SK-N-SH (cell line): ENCODE results near the gene ENOX2. TPM values are rescaled to one million over a fixed set of nuclear protein-coding genes. Genes with fewer than 3 reads are reported as not detected.

Experiments used
- CTCF ChIA-PET: fragments of 300-600, 350-600 bp; formaldehyde crosslinking; extraction: SDS; loops from one replicate; lab custom pipeline; 2021; lab: Yijun Ruan, JAX
- POLR2A ChIA-PET: fragments of 350-600 bp; sonication (Branson Sonifier 250); formaldehyde crosslinking; extraction: SDS; loops from one replicate; lab custom pipeline; 2020; ENCODE audit warnings: antibody characterized with exemption, inconsistent platforms; lab: Yijun Ruan, JAX
- DNase-seq: peaks from one replicate; pipeline ENCODE4 v3.0.0; 2012
- H2AFZ ChIP-seq: fragments of 200-600 bp; sonication (generic); 2 replicates; pipeline ENCODE4 v1.8.1; 2016; ENCODE audit warnings: antibody characterized with exemption, mild to moderate bottlenecking, low read depth
- H3F3A ChIP-seq: fragments of 200-600 bp; sonication (generic); replicated peaks from 2 replicates; pipeline ENCODE3; 2016; ENCODE audit warnings: antibody characterized with exemption, mild to moderate bottlenecking; ENCODE audit not compliant: insufficient read depth
- H3K27ac ChIP-seq, 2 experiments: fragments of 200-500 bp in 1 of 2; fragments of 200-600 bp in 1 of 2; sonication (Bioruptor generic) in 1 of 2; sonication (generic), shearing (Covaris generic) in 1 of 2; 2 replicates each; pipeline versions ENCODE4 v1.5.1 to v1.6.1; 2014 to 2016; ENCODE audit warnings: low read depth in 2 of 2, inconsistent platforms in 1 of 2, low read length in 1 of 2, mild to moderate bottlenecking in 1 of 2, mixed read lengths in 1 of 2
- H3K27me3 ChIP-seq: fragments of 200-600 bp; sonication (generic), shearing (Covaris generic); 2 replicates; pipeline ENCODE4 v1.6.1; 2016; ENCODE audit warnings: mixed run types; ENCODE audit not compliant: insufficient read depth
- H3K36me3 ChIP-seq, 2 experiments: fragments of 200-500 bp in 1 of 2; fragments of 200-600 bp in 1 of 2; sonication (Bioruptor generic) in 1 of 2; sonication (generic) in 1 of 2; replicated peaks in 1 of 2; 2 replicates each; pipeline versions ENCODE3 to v1.5.1; 2014 to 2016; ENCODE audit warnings: low read length in 1 of 2, mild to moderate bottlenecking in 1 of 2; ENCODE audit not compliant: insufficient read depth in 2 of 2, control insufficient read depth in 1 of 2
- H3K4me1 ChIP-seq, 2 experiments: fragments of 200-500 bp in 1 of 2; fragments of 200-600 bp in 1 of 2; sonication (Bioruptor generic) in 1 of 2; sonication (generic), shearing (Covaris generic) in 1 of 2; 2 replicates each; pipeline versions ENCODE4 v1.5.1 to v1.6.1; 2014 to 2016; ENCODE audit warnings: low read depth in 1 of 2, low read length in 1 of 2, mixed run types in 1 of 2; ENCODE audit not compliant: insufficient read depth in 2 of 2, control insufficient read depth in 1 of 2
- H3K4me2 ChIP-seq: fragments of 200-600 bp; sonication (generic), shearing (Covaris generic); 2 replicates; pipeline ENCODE4 v1.6.1; 2017; ENCODE audit warnings: mixed run types
- H3K4me3 ChIP-seq, 2 experiments: fragments of 200-500 bp in 1 of 2; fragments of 200-600 bp in 1 of 2; sonication (Bioruptor generic) in 1 of 2; sonication (generic), shearing (Covaris generic) in 1 of 2; 2 replicates each; pipeline versions ENCODE4 v1.5.1 to v1.8.1; 2014 to 2016; ENCODE audit warnings: low read depth in 2 of 2, inconsistent platforms in 1 of 2, low read length in 1 of 2, mild to moderate bottlenecking in 1 of 2, mixed read lengths in 1 of 2, moderate library complexity in 1 of 2
- H3K79me2 ChIP-seq: fragments of 200-600 bp; sonication (generic); 2 replicates; pipeline ENCODE4 v1.8.1; 2017; ENCODE audit warnings: mild to moderate bottlenecking; ENCODE audit not compliant: insufficient read depth
- H3K9ac ChIP-seq: fragments of 200-600 bp; sonication (generic); 2 replicates; pipeline ENCODE4 v1.6.1; 2017; ENCODE audit warnings: mixed run types
- H3K9me2 ChIP-seq: fragments of 200-600 bp; sonication (generic); 2 replicates; pipeline ENCODE4 v1.6.1; 2017; ENCODE audit warnings: mixed run types
- H3K9me3 ChIP-seq: fragments of 200-600 bp; sonication (generic); 2 replicates; pipeline ENCODE4 v1.6.1; 2017; ENCODE audit warnings: mixed run types, mild to moderate bottlenecking, moderate library complexity
- H4K20me1 ChIP-seq: fragments of 200-600 bp; sonication (generic); 2 replicates; pipeline ENCODE4 v1.6.1; 2017; ENCODE audit warnings: mild to moderate bottlenecking, mixed run types; ENCODE audit not compliant: insufficient read depth
- EP300 ChIP-seq, 2 experiments: IDR thresholded peaks; 2 replicates each; pipeline versions ENCODE4 v1.4.0 to v1.6.1; 2012; ENCODE audit warnings: borderline replicate concordance in 1 of 2, low read depth in 1 of 2, low read length in 1 of 2
- FOSL2 ChIP-seq: IDR thresholded peaks from 2 replicates; pipeline ENCODE4 v1.4.0; 2012; ENCODE audit warnings: low read depth, mild to moderate bottlenecking, moderate library complexity, borderline replicate concordance
- FOXJ3 ChIP-seq: sonication (generic); formaldehyde crosslinking; IDR thresholded peaks from 2 replicates; pipeline ENCODE4 v1.5.1; 2020; ENCODE audit warnings: mild to moderate bottlenecking, missing genetic modification reagents
- FOXM1 ChIP-seq: IDR thresholded peaks from 2 replicates; pipeline ENCODE4 v1.4.0; 2012; ENCODE audit warnings: low read depth, mild to moderate bottlenecking
- GATA2 ChIP-seq: sonication (generic); formaldehyde crosslinking; IDR thresholded peaks from 2 replicates; pipeline ENCODE4 v1.5.0; 2020; ENCODE audit warnings: mild to moderate bottlenecking, missing genetic modification reagents
- JUND ChIP-seq: IDR thresholded peaks from 2 replicates; pipeline ENCODE4 v1.4.0; 2012
- MXI1 ChIP-seq: IDR thresholded peaks from 2 replicates; pipeline ENCODE4 v1.6.1; 2012; ENCODE audit warnings: mild to moderate bottlenecking, low read depth, low read length, improper control_type of control experiment
- NFIC ChIP-seq: IDR thresholded peaks from 2 replicates; pipeline ENCODE4 v1.4.0; 2012; ENCODE audit warnings: borderline replicate concordance
- POLR2AphosphoS5 ChIP-seq: IDR thresholded peaks from 2 replicates; pipeline ENCODE4 v1.6.1; 2012; ENCODE audit warnings: low read depth, low read length
- RAD21 ChIP-seq: IDR thresholded peaks from 2 replicates; pipeline ENCODE4 v1.6.1; 2012; ENCODE audit warnings: mild to moderate bottlenecking, low read length
- RFX5 ChIP-seq: IDR thresholded peaks from 2 replicates; pipeline ENCODE4 v1.6.1; 2012; ENCODE audit warnings: mild to moderate bottlenecking, improper control_type of control experiment, low read length
- RXRA ChIP-seq: IDR thresholded peaks from 2 replicates; pipeline ENCODE4 v1.4.0; 2012; ENCODE audit warnings: low read depth, mild to moderate bottlenecking, borderline replicate concordance
- SMC3 ChIP-seq: IDR thresholded peaks from 2 replicates; pipeline ENCODE4 v1.6.1; 2012; ENCODE audit warnings: low read depth, low read length, improper control_type of control experiment
- TCF12 ChIP-seq: IDR thresholded peaks from 2 replicates; pipeline ENCODE4 v1.4.0; 2012
- YY1 ChIP-seq: IDR thresholded peaks from 2 replicates; pipeline ENCODE4 v1.4.0; 2012; ENCODE audit warnings: low read depth, mild to moderate bottlenecking
- WGBS: methylation state at CpG from one replicate; pipeline ENCODE4 v1.1.6; 2017; ENCODE audit warnings: low lambda C conversion rate; 5-methylcytosine and 5-hydroxymethylcytosine counted together
- polyA plus RNA-seq, 3 experiments: library from polyadenylated mRNA; depleted of rRNA; stranded (reverse); fragments of >200 nt; gene quantifications; 2 replicates each; pipeline ENCODE4 v1.2.3, GENCODE V29; 2012
- TF ChIP-seq, protein P1 (sequence below): fragments of 150-350 bp; IDR thresholded peaks from 2 replicates; pipeline ENCODE4 v1.6.1; 2017; ENCODE audit warnings: antibody characterized with exemption, low read length, low read depth, borderline replicate concordance
- TF ChIP-seq, protein P2 (sequence below): fragments of 150-350 bp; IDR thresholded peaks from 2 replicates; pipeline ENCODE4 v1.6.1; 2016; ENCODE audit warnings: mild to moderate bottlenecking, low read depth, low read length
- TF ChIP-seq, protein P3 (sequence below): IDR thresholded peaks from 2 replicates; pipeline ENCODE4 v1.4.0; 2012; ENCODE audit warnings: low read depth, borderline replicate concordance
- TF ChIP-seq, protein P4 (sequence below): IDR thresholded peaks from 2 replicates; pipeline ENCODE4 v1.4.0; 2012; ENCODE audit warnings: low read depth, borderline replicate concordance
- TF ChIP-seq, protein P5 (sequence below): fragments of 200-600 bp; sonication (generic); IDR thresholded peaks from 2 replicates; pipeline ENCODE4 v1.6.1; 2017; ENCODE audit warnings: antibody characterized with exemption, mild to moderate bottlenecking, moderate library complexity

Gene ENOX2
- polyA plus RNA-seq, 1 of the 3 experiments (the other 2 are of a cell fraction) = 8.8 TPM

DNA sequence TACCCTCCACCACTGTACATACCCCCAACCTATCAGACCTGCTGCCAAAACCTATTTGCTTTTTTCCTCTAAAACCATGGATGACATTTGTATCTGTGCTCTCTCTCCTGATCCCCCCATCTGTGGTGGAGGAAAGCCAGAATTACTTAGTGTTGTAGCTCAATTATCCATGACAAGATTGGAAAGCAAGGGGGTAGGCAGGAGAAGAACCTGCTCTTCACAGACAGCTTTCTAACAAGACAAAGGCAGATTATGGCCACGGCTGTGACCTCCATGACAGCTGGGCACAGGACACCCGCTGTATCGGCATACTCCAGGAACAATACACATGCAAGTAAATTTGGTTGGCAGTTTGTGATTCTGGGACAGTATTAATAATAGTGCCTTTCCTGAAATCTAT is 186.7 kb downstream of the ENOX2 start:
- CTCF ChIA-PET = interaction anchor here (1.2 kb wide), 1 partner anchor 18 kb away, joined by 3 read pairs; no protein-coding TSS in a partner anchor
- H3K9ac ChIP-seq = no peak overlapping the region
- POLR2A ChIA-PET = interaction anchor here (0.6 kb wide), 1 partner anchor 61 kb away, joined by 3 read pairs; no protein-coding TSS in a partner anchor
- no peak overlapping the region for H3K4me2 ChIP-seq
- H3K27ac ChIP-seq = no peak overlapping the region; a peak in 1 of 4 replicates
- peaks cover 0 to 20% of the 10 kb centered on the region in 2 experiments; a peak in 2 of 4 replicates for H3K4me1 ChIP-seq
- no peaks in the 10 kb centered on the region for H3F3A ChIP-seq
- no peak overlapping the region for H3K4me3 ChIP-seq
- no peaks in the 10 kb centered on the region for H3K9me2 ChIP-seq
- WGBS = 31% methylated on average over 3 of the region's 3 CpGs
- TF ChIP-seq RFX5 (no peak), RAD21 (no peak), FOXJ3 (CRISPR knock-in tag) (no peak), FOXM1 (no peak)
- TF ChIP-seq, protein P1, sequence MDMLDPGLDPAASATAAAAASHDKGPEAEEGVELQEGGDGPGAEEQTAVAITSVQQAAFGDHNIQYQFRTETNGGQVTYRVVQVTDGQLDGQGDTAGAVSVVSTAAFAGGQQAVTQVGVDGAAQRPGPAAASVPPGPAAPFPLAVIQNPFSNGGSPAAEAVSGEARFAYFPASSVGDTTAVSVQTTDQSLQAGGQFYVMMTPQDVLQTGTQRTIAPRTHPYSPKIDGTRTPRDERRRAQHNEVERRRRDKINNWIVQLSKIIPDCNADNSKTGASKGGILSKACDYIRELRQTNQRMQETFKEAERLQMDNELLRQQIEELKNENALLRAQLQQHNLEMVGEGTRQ = no peak
- H3K36me3 ChIP-seq = no peaks in the 10 kb centered on the region
- H4K20me1 ChIP-seq = no peaks in the 10 kb centered on the region
- no peak overlapping the region for H2AFZ ChIP-seq
- no peaks in the 10 kb centered on the region; the same call in 1 of the 2 replicates for H3K27me3 ChIP-seq
- no peak for DNase-seq
- H3K79me2 ChIP-seq = no peaks in the 10 kb centered on the region
- no peaks in the 10 kb centered on the region for H3K9me3 ChIP-seq

DNA sequence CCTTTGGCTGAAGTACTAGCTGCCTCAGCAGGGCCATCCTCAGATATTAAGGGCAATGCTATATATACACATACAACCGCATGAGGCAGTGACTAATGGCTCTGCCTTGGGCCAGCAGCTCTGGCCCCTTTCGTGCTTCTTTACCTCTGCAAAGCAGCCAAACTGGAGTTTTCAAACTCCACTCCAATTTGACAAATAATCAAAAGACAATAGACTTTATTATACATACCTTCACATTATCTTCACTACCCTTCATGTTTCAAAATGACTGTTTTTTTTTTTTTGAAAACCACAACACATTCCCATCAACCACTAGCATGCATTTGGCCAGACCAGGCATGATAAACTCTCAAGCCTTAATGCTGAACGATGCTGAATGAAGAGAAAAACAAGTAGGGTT is 187.7 kb downstream of the ENOX2 start:
- no peaks in the 10 kb centered on the region for H3K27me3 ChIP-seq
- H3K9me2 ChIP-seq = no peaks in the 10 kb centered on the region
- H4K20me1 ChIP-seq = no peaks in the 10 kb centered on the region
- WGBS = 62% methylated on average over 3 of the region's 3 CpGs
- DNase-seq = no peak
- no peak overlapping the region for H3K4me3 ChIP-seq
- H3K36me3 ChIP-seq = no peaks in the 10 kb centered on the region
- ChIA-PET CTCF (no interaction called here), POLR2A (no interaction called here)
- no peak overlapping the region for H2AFZ ChIP-seq
- H3K27ac ChIP-seq = no peak overlapping the region
- H3K9ac ChIP-seq = no peak overlapping the region
- no peaks in the 10 kb centered on the region for H3F3A ChIP-seq
- peaks cover 0 to 20% of the 10 kb centered on the region in 2 experiments; a peak in 2 of 4 replicates for H3K4me1 ChIP-seq
- no peak overlapping the region for H3K4me2 ChIP-seq
- H3K9me3 ChIP-seq = no peaks in the 10 kb centered on the region
- H3K79me2 ChIP-seq = no peaks in the 10 kb centered on the region
- TF ChIP-seq POLR2AphosphoS5 (no peak), SMC3 (no peak), JUND (no peak), TCF12 (peak; percentile 37; the same call in 1 of the 2 replicates), EP300 (IDR thresholded peaks at IDR 0.05; ENCODE audit: borderline replicate concordance in 1 of 2, low read depth in 1 of 2, low read length in 1 of 2) (no peak), FOXM1 (no peak), FOXJ3 (CRISPR knock-in tag) (no peak), RXRA (no peak), YY1 (no peak), MXI1 (no peak), FOSL2 (no peak), NFIC (peak; percentile 20; the same call in 1 of the 2 replicates), GATA2 (CRISPR knock-in tag) (no peak)
- TF ChIP-seq, protein P2, sequence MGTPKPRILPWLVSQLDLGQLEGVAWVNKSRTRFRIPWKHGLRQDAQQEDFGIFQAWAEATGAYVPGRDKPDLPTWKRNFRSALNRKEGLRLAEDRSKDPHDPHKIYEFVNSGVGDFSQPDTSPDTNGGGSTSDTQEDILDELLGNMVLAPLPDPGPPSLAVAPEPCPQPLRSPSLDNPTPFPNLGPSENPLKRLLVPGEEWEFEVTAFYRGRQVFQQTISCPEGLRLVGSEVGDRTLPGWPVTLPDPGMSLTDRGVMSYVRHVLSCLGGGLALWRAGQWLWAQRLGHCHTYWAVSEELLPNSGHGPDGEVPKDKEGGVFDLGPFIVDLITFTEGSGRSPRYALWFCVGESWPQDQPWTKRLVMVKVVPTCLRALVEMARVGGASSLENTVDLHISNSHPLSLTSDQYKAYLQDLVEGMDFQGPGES = no peak
- TF ChIP-seq, protein P1 = no peak
- TF ChIP-seq, protein P3, sequence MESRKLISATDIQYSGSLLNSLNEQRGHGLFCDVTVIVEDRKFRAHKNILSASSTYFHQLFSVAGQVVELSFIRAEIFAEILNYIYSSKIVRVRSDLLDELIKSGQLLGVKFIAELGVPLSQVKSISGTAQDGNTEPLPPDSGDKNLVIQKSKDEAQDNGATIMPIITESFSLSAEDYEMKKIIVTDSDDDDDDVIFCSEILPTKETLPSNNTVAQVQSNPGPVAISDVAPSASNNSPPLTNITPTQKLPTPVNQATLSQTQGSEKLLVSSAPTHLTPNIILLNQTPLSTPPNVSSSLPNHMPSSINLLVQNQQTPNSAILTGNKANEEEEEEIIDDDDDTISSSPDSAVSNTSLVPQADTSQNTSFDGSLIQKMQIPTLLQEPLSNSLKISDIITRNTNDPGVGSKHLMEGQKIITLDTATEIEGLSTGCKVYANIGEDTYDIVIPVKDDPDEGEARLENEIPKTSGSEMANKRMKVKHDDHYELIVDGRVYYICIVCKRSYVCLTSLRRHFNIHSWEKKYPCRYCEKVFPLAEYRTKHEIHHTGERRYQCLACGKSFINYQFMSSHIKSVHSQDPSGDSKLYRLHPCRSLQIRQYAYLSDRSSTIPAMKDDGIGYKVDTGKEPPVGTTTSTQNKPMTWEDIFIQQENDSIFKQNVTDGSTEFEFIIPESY = no peak
- TF ChIP-seq, protein P4, sequence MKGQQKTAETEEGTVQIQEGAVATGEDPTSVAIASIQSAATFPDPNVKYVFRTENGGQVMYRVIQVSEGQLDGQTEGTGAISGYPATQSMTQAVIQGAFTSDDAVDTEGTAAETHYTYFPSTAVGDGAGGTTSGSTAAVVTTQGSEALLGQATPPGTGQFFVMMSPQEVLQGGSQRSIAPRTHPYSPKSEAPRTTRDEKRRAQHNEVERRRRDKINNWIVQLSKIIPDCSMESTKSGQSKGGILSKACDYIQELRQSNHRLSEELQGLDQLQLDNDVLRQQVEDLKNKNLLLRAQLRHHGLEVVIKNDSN = no peak
- TF ChIP-seq, protein P5, sequence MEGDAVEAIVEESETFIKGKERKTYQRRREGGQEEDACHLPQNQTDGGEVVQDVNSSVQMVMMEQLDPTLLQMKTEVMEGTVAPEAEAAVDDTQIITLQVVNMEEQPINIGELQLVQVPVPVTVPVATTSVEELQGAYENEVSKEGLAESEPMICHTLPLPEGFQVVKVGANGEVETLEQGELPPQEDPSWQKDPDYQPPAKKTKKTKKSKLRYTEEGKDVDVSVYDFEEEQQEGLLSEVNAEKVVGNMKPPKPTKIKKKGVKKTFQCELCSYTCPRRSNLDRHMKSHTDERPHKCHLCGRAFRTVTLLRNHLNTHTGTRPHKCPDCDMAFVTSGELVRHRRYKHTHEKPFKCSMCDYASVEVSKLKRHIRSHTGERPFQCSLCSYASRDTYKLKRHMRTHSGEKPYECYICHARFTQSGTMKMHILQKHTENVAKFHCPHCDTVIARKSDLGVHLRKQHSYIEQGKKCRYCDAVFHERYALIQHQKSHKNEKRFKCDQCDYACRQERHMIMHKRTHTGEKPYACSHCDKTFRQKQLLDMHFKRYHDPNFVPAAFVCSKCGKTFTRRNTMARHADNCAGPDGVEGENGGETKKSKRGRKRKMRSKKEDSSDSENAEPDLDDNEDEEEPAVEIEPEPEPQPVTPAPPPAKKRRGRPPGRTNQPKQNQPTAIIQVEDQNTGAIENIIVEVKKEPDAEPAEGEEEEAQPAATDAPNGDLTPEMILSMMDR = no peak
